Cerebellar nuclear complex (tissue), 1 donor: Measurements from ENCODE around the gene PRF1.
A peak's percentile ranks its signal among the peaks of the same experiment; 100 is the strongest.

Experiments used
- DNase-seq, 2 experiments: peaks; one replicate each; lab custom pipeline; 2025; lab: John Stamatoyannopoulos, UW

PRF1 gene

GRCh38 chr10:70559861-70560260, 42.7 kb downstream of the PRF1 start:
- DNase-seq = no peak

DNA sequence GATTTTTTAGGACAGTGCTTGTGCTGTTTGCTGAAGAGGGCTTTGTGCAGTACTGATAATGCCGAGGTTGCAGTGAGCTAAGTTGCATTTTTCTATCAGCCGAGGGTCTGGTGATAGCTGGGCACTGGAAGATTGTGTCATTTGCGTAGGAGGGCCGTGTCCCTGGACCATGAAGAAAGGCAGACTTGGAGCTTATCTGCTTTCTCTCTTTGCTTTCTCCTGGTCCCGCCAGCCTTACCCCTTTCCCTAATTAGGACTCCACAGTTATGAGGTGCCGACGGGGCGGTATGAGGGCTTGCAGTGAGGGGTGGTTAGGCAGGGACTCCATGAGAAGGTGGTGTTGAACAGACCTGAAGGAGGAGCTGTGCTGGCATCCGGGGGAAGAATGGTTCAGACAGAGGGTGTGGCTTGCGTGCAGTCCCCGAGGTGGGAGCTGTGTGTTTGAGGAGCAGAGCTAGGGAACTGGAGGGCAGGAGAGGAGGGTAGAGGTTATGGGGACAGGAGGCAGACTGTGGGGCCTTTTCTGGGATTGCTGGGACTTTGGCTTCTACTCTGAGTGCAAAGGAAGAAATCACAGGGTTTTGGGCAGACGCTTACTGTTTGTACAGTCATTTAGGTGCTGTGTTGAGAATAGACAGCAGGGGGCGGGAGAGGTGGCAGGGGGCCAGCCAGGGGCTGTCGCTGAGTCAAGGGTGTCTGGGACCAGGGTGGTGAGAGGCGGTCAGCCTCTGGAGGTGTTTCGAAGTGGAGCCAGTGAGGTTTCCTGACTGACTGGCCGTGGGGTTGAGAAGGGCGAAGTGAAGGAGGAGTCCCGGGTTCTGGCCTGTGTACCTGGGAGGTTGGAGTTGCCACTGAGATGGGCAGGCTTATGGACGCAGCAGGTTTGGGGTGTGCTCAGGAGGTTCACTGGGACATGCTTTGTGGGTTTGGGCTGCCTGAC, 43.4 kb downstream of the PRF1 start:
- DNase-seq = no peak

DNA sequence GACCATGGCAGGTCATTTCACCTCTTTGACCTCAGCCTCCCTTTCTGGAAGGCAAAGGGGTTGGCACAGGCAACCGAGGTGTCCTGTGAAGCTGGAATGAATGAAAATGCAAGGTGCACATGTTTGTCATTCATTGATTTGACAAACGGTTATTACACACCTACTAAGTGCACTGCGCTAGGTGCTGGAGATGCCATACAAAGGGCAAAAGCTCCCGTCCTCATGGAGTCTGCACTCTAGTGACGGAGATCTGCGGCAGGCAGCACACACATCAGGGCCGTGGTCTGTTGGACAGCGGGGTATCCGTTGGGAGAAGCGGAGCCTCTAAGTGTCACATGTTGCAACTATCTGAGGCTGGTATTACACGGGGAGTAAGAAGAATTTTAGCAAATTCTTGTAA, 44.2 kb downstream of the PRF1 start:
- no peak for DNase-seq

- DNase-seq = no peak
Measured at GRCh38 chr10:70557876-70558275, 44.7 kb downstream of the PRF1 start.

- DNase-seq = no peak
Measured at GRCh38 chr10:70557086-70557845, 45.3 kb downstream of the PRF1 start.

GRCh38 chr10:70555371-70555770, 47.2 kb downstream of the PRF1 start:
- DNase-seq = no peak

DNA sequence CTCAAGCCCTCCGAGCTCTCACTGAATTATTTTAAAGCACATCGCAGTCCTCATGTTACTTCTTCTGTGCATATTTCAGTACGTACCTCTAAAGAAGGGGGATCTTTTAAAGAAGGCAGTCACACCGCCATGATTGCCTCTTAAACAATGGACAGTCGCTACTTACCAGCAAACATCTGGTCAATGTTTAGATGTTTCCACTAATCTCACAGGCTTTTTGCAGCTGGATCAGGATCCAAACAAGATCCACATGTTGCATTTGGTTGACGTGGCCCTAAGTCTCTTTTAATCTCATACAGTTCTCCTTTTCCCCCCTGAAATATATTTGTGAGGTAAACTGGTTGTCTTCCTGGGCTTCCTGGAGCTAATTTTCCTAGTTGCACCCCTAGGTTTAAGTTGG, 50.0 kb downstream of the PRF1 start:
- DNase-seq = no peak

- DNase-seq = no peak
Measured at GRCh38 chr10:70551971-70552422, 50.5 kb downstream of the PRF1 start.

DNA sequence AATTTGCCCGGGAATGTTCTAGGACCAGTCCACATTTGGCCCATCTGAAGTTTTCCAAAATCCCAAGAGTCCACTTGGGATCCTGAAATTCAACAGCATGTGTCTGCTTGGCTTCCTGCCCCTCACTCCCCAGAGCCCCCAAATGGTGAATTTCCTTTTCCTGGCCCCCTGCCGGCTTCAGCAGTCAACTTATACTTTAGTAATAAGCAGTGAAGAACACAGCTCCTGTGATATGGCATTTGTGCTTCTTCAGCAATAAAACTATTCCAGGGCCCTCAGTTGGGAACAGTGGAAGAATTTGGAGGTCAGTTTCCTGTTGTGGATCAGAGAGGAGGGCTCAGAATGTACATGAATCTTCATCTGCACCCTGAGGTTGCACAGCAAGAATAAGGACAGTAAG, 51.1 kb downstream of the PRF1 start:
- DNase-seq = no peak

- DNase-seq = no peak
Measured at GRCh38 chr10:70550459-70550858, 52.1 kb downstream of the PRF1 start.

DNA sequence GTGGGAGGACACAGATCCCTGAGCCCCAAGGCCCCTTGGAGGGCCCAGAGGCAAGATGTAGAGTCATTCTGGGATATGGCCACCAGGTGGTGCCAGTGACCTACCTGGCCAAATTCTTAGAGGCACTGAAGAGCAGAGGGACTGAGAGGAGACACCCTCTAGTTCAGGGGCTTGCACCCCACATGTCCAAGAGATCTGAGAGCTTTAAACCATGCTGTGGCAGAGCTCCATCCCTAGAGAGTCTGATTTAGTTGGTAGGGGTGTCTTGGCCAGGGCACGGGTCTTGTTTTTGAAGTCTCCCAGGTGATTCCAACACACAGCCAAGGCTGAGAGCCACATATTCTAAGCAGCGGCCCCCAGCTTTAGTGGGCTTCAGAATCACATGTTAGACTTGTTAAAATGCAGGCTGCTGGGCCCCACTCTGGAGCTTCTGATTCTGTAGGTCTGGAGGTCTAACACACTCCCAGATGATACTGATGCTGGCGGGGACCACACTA, 52.5 kb downstream of the PRF1 start:
- DNase-seq = peak in 1 of 2 experiments; percentile 21

GRCh38 chr10:70549351-70549961, 53.1 kb downstream of the PRF1 start:
- no peak for DNase-seq
